ENCODE results near the gene BRD9.

The BRD9 gene

GRCh38 chr5:902129-902916 lies 9.7 kb upstream of the BRD9 start:
- FAIRE-seq (no peak), DNase-seq (ENCODE audit: insufficient read length, low spot score) (no peak)
- TF ChIP-seq POLR2A (IDR thresholded peaks at IDR 0.05; ENCODE audit: low read depth, low read length): no peak

DNA sequence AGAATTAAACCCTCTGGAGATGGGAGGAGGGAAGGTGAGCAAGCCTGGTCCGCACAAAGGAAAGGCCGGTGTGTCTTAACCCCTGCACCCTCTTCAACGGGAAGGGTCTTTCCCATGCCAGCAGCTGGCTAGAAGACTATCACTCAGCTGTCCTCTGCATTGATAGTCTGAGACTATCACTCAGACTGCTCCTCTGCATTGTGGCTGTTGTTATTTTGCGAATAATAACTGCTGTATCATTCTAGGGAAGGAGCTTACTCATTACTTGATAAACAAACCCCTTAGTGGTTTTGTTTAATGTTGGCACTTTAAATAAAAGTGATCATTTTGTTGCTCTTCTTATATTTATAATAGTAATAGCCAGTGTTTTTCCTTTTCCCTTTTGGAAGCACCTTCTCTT lies 8.2 kb upstream of the BRD9 start:
- FAIRE-seq: no peak
- TF ChIP-seq POLR2A (IDR thresholded peaks at IDR 0.05; ENCODE audit: low read depth, low read length): no peak
- DNase-seq (ENCODE audit: insufficient read length, low spot score): no peak

DNA sequence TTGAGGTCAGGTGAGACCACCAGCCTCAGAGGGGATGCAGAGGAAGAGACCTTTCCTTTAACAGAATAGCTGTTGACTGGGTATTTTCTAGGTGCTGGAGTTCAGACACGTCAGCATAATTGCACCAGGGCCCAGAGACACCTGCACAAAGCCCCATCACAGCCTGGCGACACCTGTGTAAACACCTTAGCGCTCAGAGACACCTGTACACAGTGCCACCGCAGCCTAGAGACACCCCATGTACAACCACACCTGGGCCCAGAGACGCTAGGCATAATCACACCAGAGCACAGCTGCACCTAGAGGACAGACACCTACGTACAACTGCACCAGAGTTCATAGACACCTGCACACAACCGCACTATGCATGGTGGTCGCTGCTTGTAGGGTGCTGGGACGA lies 1.1 kb upstream of the BRD9 start:
- FAIRE-seq: no peak

DNA sequence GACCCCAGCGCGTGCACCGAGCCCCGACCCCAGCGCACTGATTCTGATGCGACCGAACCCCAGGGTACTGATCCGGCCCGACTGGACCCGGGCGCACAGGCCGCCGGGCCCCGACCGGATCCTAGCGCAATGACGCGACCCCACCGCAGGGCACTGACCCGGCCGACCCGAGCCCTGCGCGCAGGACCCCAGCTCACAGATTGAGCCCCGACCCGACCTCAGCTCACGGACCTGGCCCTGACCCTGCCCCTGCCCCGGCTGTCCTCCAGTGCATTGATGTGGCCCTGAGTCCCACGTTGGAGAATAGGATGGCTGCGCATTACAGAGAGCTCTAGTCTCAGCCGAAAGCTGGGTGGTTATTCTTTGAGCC lies 521 bp upstream of the BRD9 start:
- no peak for FAIRE-seq
- no peak for DNase-seq (ENCODE audit: insufficient read length, low spot score)
- no peak for TF ChIP-seq POLR2A (IDR thresholded peaks at IDR 0.05; ENCODE audit: low read depth, low read length)

More for the DNA sequence above, 1.1 kb upstream of the BRD9 start:
- DNase-seq (ENCODE audit: insufficient read length, low spot score): no peak
- TF ChIP-seq POLR2A (IDR thresholded peaks at IDR 0.05; ENCODE audit: low read depth, low read length): no peak

GRCh38 chr5:891837-892393 lies 686 bp downstream of the BRD9 start:
- no peak for FAIRE-seq
- peak; percentile 67 for DNase-seq (ENCODE audit: insufficient read length, low spot score)
- TF ChIP-seq POLR2A (IDR thresholded peaks at IDR 0.05; ENCODE audit: low read depth, low read length): no peak

GRCh38 chr5:891117-891836 lies 1.3 kb downstream of the BRD9 start:
- no peak for DNase-seq (ENCODE audit: insufficient read length, low spot score)
- FAIRE-seq: no peak
- no peak for TF ChIP-seq POLR2A (IDR thresholded peaks at IDR 0.05; ENCODE audit: low read depth, low read length)

DNA sequence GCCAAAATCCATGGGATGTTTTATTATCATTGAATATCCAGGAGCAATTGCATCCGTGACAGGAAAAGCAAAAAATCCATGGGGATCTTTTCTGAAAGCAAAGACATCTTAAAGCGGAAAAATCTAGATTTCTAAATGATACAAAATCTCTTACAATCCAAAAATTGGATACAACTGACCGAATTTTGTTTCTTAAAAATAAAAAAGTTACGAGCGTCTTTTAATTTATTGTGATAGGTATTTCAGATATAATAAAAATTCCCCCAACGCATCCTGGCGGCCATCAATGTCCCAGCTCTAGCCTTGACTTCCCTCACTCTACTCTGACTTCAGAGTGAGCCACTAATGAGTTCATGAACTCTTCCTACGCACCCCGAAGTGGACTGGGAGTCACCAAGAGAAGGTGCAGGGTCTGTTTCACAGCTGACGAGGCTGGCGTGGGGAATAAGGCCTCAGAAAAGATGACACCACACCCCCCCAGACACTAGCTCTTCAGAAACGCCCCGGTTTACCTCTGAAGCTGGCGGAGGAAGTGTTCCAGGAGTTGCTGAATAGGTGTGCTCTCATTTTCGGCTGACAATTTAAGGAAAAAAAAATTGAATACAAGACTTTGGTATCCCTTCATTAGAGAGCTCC lies 3.4 kb downstream of the BRD9 start:
- no peak for DNase-seq (ENCODE audit: insufficient read length, low spot score)
- no peak for TF ChIP-seq POLR2A (IDR thresholded peaks at IDR 0.05; ENCODE audit: low read depth, low read length)
- no peak for FAIRE-seq

- no peak for TF ChIP-seq POLR2A (IDR thresholded peaks at IDR 0.05; ENCODE audit: low read depth, low read length)
- FAIRE-seq (no peak), DNase-seq (ENCODE audit: insufficient read length, low spot score) (no peak)
Observed at GRCh38 chr5:888638-889035, 4.0 kb downstream of the BRD9 start.

DNA sequence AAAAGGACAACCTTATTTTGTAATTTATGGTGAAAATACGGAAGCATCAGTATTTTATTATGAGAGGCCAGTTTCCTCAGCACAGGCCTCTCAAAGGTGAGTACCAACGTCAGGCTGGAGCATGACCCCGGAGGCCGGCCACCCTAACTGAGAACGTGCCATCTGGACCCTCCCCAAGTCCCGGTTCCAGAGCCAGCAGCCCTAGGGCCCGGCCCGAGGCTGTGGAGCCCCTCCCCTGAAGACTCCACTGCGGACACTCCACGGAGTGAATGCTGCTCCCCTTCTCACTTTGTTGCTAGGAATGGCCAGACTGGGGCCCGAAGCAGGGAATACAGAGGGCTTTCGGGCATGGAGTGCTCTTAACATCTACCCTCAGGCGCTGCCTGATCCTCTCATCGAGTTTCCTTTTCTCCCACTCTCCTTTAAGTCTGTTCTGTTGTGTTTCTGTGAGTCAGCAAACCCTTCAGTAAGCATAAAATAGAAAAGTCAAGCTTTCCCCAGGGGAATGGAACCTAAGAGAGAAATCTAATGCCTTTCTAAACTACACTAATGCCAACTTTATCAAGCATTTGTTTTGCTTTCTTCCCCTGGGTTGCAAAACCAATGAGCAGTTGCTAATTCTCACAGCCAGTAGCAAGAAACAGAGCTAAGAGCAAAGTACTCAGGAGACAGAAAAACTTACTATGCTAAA lies 4.5 kb downstream of the BRD9 start:
- DNase-seq (ENCODE audit: insufficient read length, low spot score) (no peak), FAIRE-seq (no peak)
- no peak for TF ChIP-seq POLR2A (IDR thresholded peaks at IDR 0.05; ENCODE audit: low read depth, low read length)

- FAIRE-seq (no peak), DNase-seq (ENCODE audit: insufficient read length, low spot score) (no peak)
- no peak for TF ChIP-seq POLR2A (IDR thresholded peaks at IDR 0.05; ENCODE audit: low read depth, low read length)
Observed at GRCh38 chr5:886716-887325, 5.8 kb downstream of the BRD9 start.

GRCh38 chr5:886036-886435 lies 6.6 kb downstream of the BRD9 start:
- TF ChIP-seq POLR2A (IDR thresholded peaks at IDR 0.05; ENCODE audit: low read depth, low read length): no peak
- DNase-seq (ENCODE audit: insufficient read length, low spot score) (no peak), FAIRE-seq (no peak)

DNA sequence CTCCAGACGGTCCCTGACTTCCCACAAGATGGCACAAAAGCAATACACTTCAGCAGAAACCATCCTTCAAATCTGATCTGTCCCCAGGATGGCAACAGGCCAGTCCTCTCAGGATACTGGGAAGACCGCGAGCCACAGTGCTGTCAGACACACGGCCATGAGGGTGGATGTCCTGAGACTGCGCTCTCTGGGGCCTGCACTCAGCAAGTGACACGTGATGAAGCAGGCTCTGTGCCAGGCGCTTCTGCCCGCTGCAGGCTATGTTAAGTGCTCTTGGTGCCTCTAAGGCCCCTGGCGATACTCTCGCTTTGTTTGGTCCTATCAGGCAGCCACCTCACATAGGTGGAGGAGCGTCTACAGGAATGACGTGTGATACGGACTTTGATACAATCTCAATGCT lies 7.1 kb downstream of the BRD9 start:
- TF ChIP-seq POLR2A (IDR thresholded peaks at IDR 0.05; ENCODE audit: low read depth, low read length): no peak

GRCh38 chr5:885127-885442 lies 7.5 kb downstream of the BRD9 start:
- DNase-seq (ENCODE audit: insufficient read length, low spot score): no peak
- TF ChIP-seq POLR2A (IDR thresholded peaks at IDR 0.05; ENCODE audit: low read depth, low read length): no peak
- no peak for FAIRE-seq

More for the DNA sequence above, 7.1 kb downstream of the BRD9 start:
- FAIRE-seq (no peak), DNase-seq (ENCODE audit: insufficient read length, low spot score) (no peak)

Data from H54 (cell line).